A549 treated with AZD9567 at 1 μM for 4 hours (cell line): ENCODE results near the gene PLAU. TPM values are rescaled to one million over a fixed set of nuclear protein-coding genes. Genes with fewer than 3 reads are reported as not detected.

ENCODE experiments used
- total RNA-seq: library from RNA; stranded (reverse); fragments of 200-300 nt; extraction: Qiagen RNA extraction; gene quantifications from 5 replicates; pipeline ENCODE4 v1.2.3, GENCODE V29; 2022; ENCODE audit not compliant: insufficient read depth

PLAU gene
- total RNA-seq, result 103 to 130 TPM (median 115 TPM) in 5 replicates

DNA sequence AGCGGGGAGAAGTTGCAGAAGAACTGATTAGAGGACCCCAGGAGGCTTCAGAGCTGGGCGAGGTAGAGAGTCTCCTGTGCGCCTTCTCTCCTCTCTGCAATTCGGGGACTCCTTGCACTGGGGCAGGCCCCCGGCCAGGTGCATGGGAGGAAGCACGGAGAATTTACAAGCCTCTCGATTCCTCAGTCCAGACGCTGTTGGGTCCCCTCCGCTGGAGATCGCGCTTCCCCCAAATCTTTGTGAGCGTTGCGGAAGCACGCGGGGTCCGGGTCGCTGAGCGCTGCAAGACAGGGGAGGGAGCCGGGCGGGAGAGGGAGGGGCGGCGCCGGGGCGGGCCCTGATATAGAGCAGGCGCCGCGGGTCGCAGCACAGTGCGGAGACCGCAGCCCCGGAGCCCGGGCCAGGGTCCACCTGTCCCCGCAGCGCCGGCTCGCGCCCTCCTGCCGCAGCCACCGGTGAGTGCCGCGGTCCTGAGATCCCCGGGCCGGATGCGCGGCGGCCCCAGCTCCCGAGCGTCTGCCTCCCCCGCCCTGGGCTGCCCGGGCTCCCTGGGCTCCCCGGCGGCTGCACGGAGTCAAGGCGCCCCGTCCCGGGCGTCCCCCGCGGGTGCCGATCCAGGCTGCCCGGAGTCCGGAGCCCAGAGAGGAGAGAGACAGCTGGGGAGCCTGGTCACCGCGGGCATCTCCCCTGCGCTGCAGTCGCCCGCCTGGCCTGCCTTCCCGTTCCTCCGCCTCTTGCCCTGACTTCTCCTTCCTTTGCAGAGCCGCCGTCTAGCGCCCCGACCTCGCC lies at the start of gene PLAU:
TSS of gene PLAU (plus strand) at position 369 of the 789 bp plus-strand sequence. CDS start 424 bp downstream, outside the sequence.

DNA sequence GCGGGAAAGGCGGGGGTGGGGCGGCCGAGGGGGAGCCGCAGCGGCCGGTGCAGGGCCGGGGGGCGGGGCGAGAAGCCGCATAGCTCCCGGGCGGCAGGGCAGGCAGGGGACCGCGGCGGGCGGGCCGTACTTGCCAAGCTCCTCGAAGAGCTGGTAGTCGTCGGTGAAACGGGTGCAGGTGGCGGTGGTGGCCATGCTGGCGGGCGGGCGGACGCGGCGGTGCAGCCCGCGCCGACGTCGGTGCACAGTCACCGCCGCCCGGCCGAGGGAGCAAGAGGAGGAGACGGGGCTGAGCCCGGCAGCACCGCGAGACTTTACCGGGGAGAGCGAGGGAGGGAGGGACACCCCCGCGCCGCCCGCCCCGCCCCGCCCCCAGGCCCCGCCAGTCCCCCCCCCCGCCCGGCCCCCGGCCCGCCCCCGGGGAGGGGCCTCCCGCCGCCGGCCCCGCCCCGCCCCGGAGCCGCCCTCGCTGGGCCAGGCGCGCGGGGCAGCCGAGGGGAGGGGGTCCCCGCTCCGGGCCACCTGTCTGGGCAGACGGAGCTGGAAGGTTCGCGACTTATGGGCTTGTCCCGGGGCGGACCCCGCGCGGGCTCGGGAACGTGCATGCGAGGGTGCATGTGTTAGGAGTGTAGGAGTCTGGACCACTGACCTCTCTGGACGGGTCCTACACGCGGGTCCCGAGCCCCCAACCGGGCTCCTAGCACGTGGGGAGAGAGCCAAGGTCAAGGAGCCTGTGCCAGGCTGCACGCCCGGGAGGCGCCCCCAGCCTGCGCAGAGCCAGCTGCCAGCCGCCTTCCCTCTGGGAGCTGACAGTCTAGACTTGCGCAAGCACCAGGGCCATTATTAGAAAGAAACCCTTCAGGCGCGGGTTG lies 36.4 kb upstream of the PLAU start, which contains the start of gene CAMK2G:
TSS of gene CAMK2G (minus strand) at position 289 of the 872 bp plus-strand sequence. CDS start at position 195, 94 bp downstream.

Other genes with a start within 250 kb of the PLAU start
- gene AGAP5, start 213.0 kb upstream of the PLAU start, total RNA-seq, result 3.2 to 4.0 TPM (median 3.4 TPM) in 5 replicates
- 45.5 to 58.3 TPM (median 56.7 TPM) in 5 replicates for gene SEC24C, start 166.8 kb upstream of the PLAU start, total RNA-seq
- gene CHCHD1, start 129.1 kb upstream of the PLAU start, total RNA-seq, result 52.4 to 71.1 TPM (median 67.0 TPM) in 5 replicates
- 46.7 to 56.3 TPM (median 48.6 TPM) in 5 replicates for gene ZSWIM8, start 125.5 kb upstream of the PLAU start, total RNA-seq
- 14.3 to 19.6 TPM (median 17.5 TPM) in 5 replicates for gene NDST2, start 99.5 kb upstream of the PLAU start, total RNA-seq
- gene CAMK2G, start 36.6 kb upstream of the PLAU start, total RNA-seq, result 18.5 to 39.5 TPM (median 20.7 TPM) in 5 replicates
- 160 to 229 TPM (median 204 TPM) in 5 replicates for gene VCL, start 87.0 kb downstream of the PLAU start, total RNA-seq
- gene AP3M1, start 239.7 kb downstream of the PLAU start, total RNA-seq, result 26.3 to 33.8 TPM (median 31.4 TPM) in 5 replicates
- gene ADK, start 240.1 kb downstream of the PLAU start, total RNA-seq, result 35.4 to 45.9 TPM (median 36.0 TPM) in 5 replicates